ENCODE results near the gene METTL8.

GRCh38 chr2:171405546-171405945 is 28.2 kb downstream of the METTL8 start:
- TF ChIP-seq ARNT (IDR thresholded peaks at IDR 0.05), result no peak
- no peak for TF ChIP-seq ZNF384 (IDR thresholded peaks at IDR 0.05)
- no peak for TF ChIP-seq SP1 (IDR thresholded peaks at IDR 0.05)
- no peak for TF ChIP-seq FOXM1 (IDR thresholded peaks at IDR 0.05; ENCODE audit: borderline replicate concordance)

Data from HEK293T (cell line).